Endothelial cell of umbilical vein (primary cell): ENCODE results near the gene DAB1. TPM values are rescaled to one million over a fixed set of nuclear protein-coding genes. Genes with fewer than 3 reads are reported as not detected.

ENCODE experiments used
- BruUV-seq: library from RNA; stranded (reverse); fragments of 400-500 nt; replicated peaks from 2 replicates; lab custom pipeline; 2021; lab: Mats Ljungman, UMichigan
- CTCF ChIA-PET: fragments of 300-600, 350-600 bp; sonication (Branson Sonifier 250); formaldehyde crosslinking; loops from one replicate; lab custom pipeline; 2021; ENCODE audit warnings: antibody characterized with exemption, inconsistent platforms; lab: Charles Lee
- POLR2A ChIA-PET: fragments of 300-600, 350-600 bp; sonication (Branson Sonifier 250); formaldehyde crosslinking; loops from one replicate; lab custom pipeline; 2021; ENCODE audit warnings: antibody characterized with exemption, inconsistent platforms; lab: Charles Lee
- DNase-seq: peaks from one replicate; pipeline ENCODE4 v3.0.0-alpha.2; 2011; ENCODE audit warnings: low read depth, low spot score
- FAIRE-seq: peaks from 2 replicates; lab custom pipeline; 2011; peaks lifted over from hg19 to GRCh38; lab: Jason Lieb, UNC
- H2AFZ ChIP-seq: 2 replicates; pipeline ENCODE4 v1.6.0; 2012; ENCODE audit warnings: low read depth, low read length, control low read depth, inconsistent platforms
- H3K27ac ChIP-seq: 2 replicates; pipeline ENCODE4 v1.5.1; 2011; ENCODE audit warnings: low read depth, mild to moderate bottlenecking, control low read depth, low read length, moderate library complexity; ENCODE audit not compliant: insufficient read depth
- H3K27me3 ChIP-seq, 2 experiments: 2 replicates each; pipeline versions ENCODE4 v1.6.0 to v1.6.1; 2011; ENCODE audit warnings: low read length in 2 of 2, mixed read lengths in 1 of 2; ENCODE audit not compliant: control insufficient read depth in 2 of 2, insufficient read depth in 2 of 2
- H3K36me3 ChIP-seq, 2 experiments: 2 replicates in 1 of 2; 3 replicates in 1 of 2; pipeline ENCODE4 v1.5.1; 2011; ENCODE audit warnings: low read length in 2 of 2, mild to moderate bottlenecking in 1 of 2, moderate library complexity in 1 of 2; ENCODE audit not compliant: control insufficient read depth in 2 of 2, insufficient read depth in 2 of 2; ENCODE audit errors: extremely low read depth in 1 of 2
- H3K4me1 ChIP-seq: 3 replicates; pipeline ENCODE4 v1.5.1; 2011; ENCODE audit warnings: mild to moderate bottlenecking, low read length; ENCODE audit not compliant: control insufficient read depth, insufficient read depth; ENCODE audit errors: extremely low read depth
- H3K4me2 ChIP-seq: 2 replicates; pipeline ENCODE4 v1.6.1; 2011; ENCODE audit warnings: low read length, control low read depth, mixed read lengths; ENCODE audit not compliant: insufficient read depth
- H3K4me3 ChIP-seq, 3 experiments: fragments of 200-600 bp in 1 of 3; sonication (generic), shearing (Covaris generic) in 1 of 3; replicated peaks in 1 of 3; 2 replicates each; pipeline ENCODE4 v1.5.1; 2011 to 2016; ENCODE audit warnings: control low read depth in 3 of 3, low read length in 3 of 3, mild to moderate bottlenecking in 2 of 3, inconsistent platforms in 1 of 3, low read depth in 1 of 3, moderate library complexity in 1 of 3; ENCODE audit not compliant: insufficient read depth in 1 of 3
- H3K79me2 ChIP-seq: 2 replicates; pipeline ENCODE4 v1.6.0; 2012; ENCODE audit warnings: low read length, inconsistent platforms; ENCODE audit not compliant: control insufficient read depth, insufficient read depth
- H3K9ac ChIP-seq: replicated peaks from 2 replicates; pipeline ENCODE3; 2011; ENCODE audit warnings: low read length, control low read depth; ENCODE audit not compliant: insufficient read depth; ENCODE audit errors: extremely low read depth
- H3K9me1 ChIP-seq: replicated peaks from 3 replicates; pipeline ENCODE4 v1.6.0; 2011; ENCODE audit warnings: mild to moderate bottlenecking, low read length; ENCODE audit not compliant: control insufficient read depth, insufficient read depth; ENCODE audit errors: extremely low read depth
- H3K9me3 ChIP-seq: replicated peaks from 2 replicates; pipeline ENCODE4 v1.5.1; 2012; ENCODE audit warnings: low read length, inconsistent platforms; ENCODE audit not compliant: control insufficient read depth, insufficient read depth
- H4K20me1 ChIP-seq: replicated peaks from 2 replicates; pipeline ENCODE3; 2011; ENCODE audit warnings: mild to moderate bottlenecking, low read length; ENCODE audit not compliant: control insufficient read depth, insufficient read depth; ENCODE audit errors: extremely low read depth
- CTCF ChIP-seq, 2 donors: IDR thresholded peaks; 1 replicate in 1 of 2; 2 replicates in 1 of 2; pipeline ENCODE4 v1.5.1; 2011; ENCODE audit warnings: low read length in 2 of 2, mild to moderate bottlenecking in 2 of 2, moderate library complexity in 2 of 2, control low read depth in 1 of 2, inconsistent platforms in 1 of 2, low read depth in 1 of 2; ENCODE audit not compliant: insufficient read depth in 1 of 2; ENCODE audit errors: extremely low read depth in 1 of 2
- EZH2 ChIP-seq: IDR thresholded peaks from 2 replicates; pipeline ENCODE4 v1.6.1; 2012; ENCODE audit warnings: borderline replicate concordance, low read depth, mild to moderate bottlenecking, moderate library complexity, low read length, inconsistent platforms; ENCODE audit not compliant: severe bottlenecking
- FOS ChIP-seq: IDR thresholded peaks from 2 replicates; pipeline ENCODE4 v1.6.1; 2011; ENCODE audit warnings: mild to moderate bottlenecking, low read length, moderate library complexity, borderline replicate concordance; ENCODE audit not compliant: insufficient read depth
- GATA2 ChIP-seq: IDR thresholded peaks from 2 replicates; pipeline ENCODE4 v1.7.0; 2011; ENCODE audit warnings: low read depth, mild to moderate bottlenecking, moderate library complexity, mixed read lengths, low read length; ENCODE audit not compliant: insufficient read length, insufficient read depth
- JUN ChIP-seq: IDR thresholded peaks from 2 replicates; pipeline ENCODE4 v1.6.1; 2011; ENCODE audit warnings: borderline replicate concordance, low read depth; ENCODE audit not compliant: insufficient read length, insufficient read depth
- MAX ChIP-seq: IDR thresholded peaks from 2 replicates; pipeline ENCODE4 v1.6.1; 2011; ENCODE audit not compliant: insufficient read depth, insufficient read length
- MYC ChIP-seq: IDR thresholded peaks from one replicate; pipeline ENCODE4 v1.6.1; 2011; ENCODE audit warnings: mild to moderate bottlenecking, low read depth, low read length
- POLR2A ChIP-seq: IDR thresholded peaks from 2 replicates; pipeline ENCODE4 v1.6.1; 2012; ENCODE audit warnings: low read depth, mild to moderate bottlenecking, control low read depth, low read length
- POLR2AphosphoS5 ChIP-seq: IDR thresholded peaks from 2 replicates; pipeline ENCODE4 v1.6.1; 2012; ENCODE audit warnings: low read depth, mild to moderate bottlenecking, control low read depth, low read length, moderate library complexity; ENCODE audit not compliant: insufficient read depth
- dilution Hi-C: fragments of 300-500 bp; cut with MboI; formaldehyde crosslinking; loops from one replicate; pipeline ENCODE4 v1.15.0; 2019; ENCODE audit warnings: low sequenced_read_pairs; ENCODE audit not compliant: extremely low pct_ligation_motif_present
- intact Hi-C: fragments of 100-400 bp; cut with micrococcal nuclease; formaldehyde crosslinking; loops from one replicate; pipeline ENCODE4 v1.10.0; 2022
- polyA plus RNA-seq, 4 experiments: library from polyadenylated mRNA; depleted of rRNA in 3 of 4; stranded (reverse) in 3 of 4; unstranded in 1 of 4; fragments of >200 nt; gene quantifications; 2 replicates each; pipeline versions ENCODE4 v1.2.1 to v1.2.3, GENCODE V29; 2011 to 2012; ENCODE audit warnings: missing spikeins in 1 of 4
- total RNA-seq: library from RNA; stranded (reverse); gene quantifications from 2 replicates; pipeline ENCODE4 v1.2.3, GENCODE V29; 2021

DAB1 gene
- total and polyA plus RNA-seq, 2 donors (not counting 3 experiments of a cell fraction or from before 2014, with no cell fraction given), result not detected

GRCh38 chr1:56967355-56967754, 456.5 kb downstream of the DAB1 start:
- ChIA-PET CTCF (no interaction called here), POLR2A (no interaction called here)
- no peak for DNase-seq
- FAIRE-seq, result no peak
- intact Hi-C loops (loop anchor here (5.0 kb wide), 1 partner anchor 1580 kb away; the partner anchor contains the start of gene OMA1), dilution Hi-C loops (no loop called here)
- TF ChIP-seq GATA2, result no peak
- no peak for TF ChIP-seq CTCF (IDR thresholded peaks at IDR 0.05; ENCODE audit: extremely low read depth in 1 of 2, insufficient read depth in 1 of 2, low read depth in 1 of 2, low read length in 2 of 2)
- TF ChIP-seq MAX, result no peak
- no peak for TF ChIP-seq MYC
- no peak for TF ChIP-seq POLR2AphosphoS5
- no peak for TF ChIP-seq FOS
- no peak for TF ChIP-seq JUN
- TF ChIP-seq POLR2A, result no peak
- TF ChIP-seq EZH2, result no peak
- Histone ChIP-seq H3K27ac (no peak overlapping the region), H3K79me2 (no peaks in the 10 kb centered on the region), H3K4me3 (no peak overlapping the region), H3K4me2 (no peak overlapping the region), H2AFZ (no peak overlapping the region), H3K9me1 (no peaks in the 10 kb centered on the region), H3K9me3 (no peaks in the 10 kb centered on the region), H3K27me3 (no peaks in the 10 kb centered on the region), H3K9ac (no peak overlapping the region), H3K36me3 (no peaks in the 10 kb centered on the region), H4K20me1 (no peaks in the 10 kb centered on the region), H3K4me1 (no peaks in the 10 kb centered on the region)
- no TSS peak for BruUV-seq
